Coronary artery (tissue), 2 donors: ENCODE data around the gene HKDC1.

Experiments
- DNase-seq: peaks from one replicate; pipeline ENCODE4 v3.0.0-alpha.2; 2017; ENCODE audit warnings: low spot score
- H3K27ac ChIP-seq, 2 donors: fragments of 200-600 bp; sonication (generic); one replicate each; pipeline ENCODE4 v1.5.1; 2016 to 2019
- H3K4me3 ChIP-seq: fragments of 200-600 bp; sonication (generic); 2 replicates; pipeline ENCODE4 v1.5.1; 2016; ENCODE audit warnings: mild to moderate bottlenecking, moderate library complexity
- CTCF ChIP-seq: fragments of 200-600 bp; sonication (generic); IDR thresholded peaks from one replicate; pipeline ENCODE4 v1.5.1; 2019; ENCODE audit warnings: antibody characterized with exemption

The HKDC1 gene

GRCh38 chr10:69241575-69241974, 21.4 kb downstream of the HKDC1 start:
- DNase-seq: no peak
- H3K4me3 ChIP-seq: no peak overlapping the region
- TF ChIP-seq CTCF: no peak
- peak overlapping the region in 1 of 2 donors; percentile 79 for H3K27ac ChIP-seq

GRCh38 chr10:69242040-69242851, 22.1 kb downstream of the HKDC1 start:
- no peak for TF ChIP-seq CTCF
- H3K27ac ChIP-seq: peak overlapping the region in 1 of 2 donors; percentile 79
- DNase-seq: no peak

GRCh38 chr10:69242852-69243212, 22.7 kb downstream of the HKDC1 start:
- TF ChIP-seq CTCF: no peak
- DNase-seq: no peak
- Histone ChIP-seq H3K4me3 (no peak overlapping the region), H3K27ac (peak overlapping the region in 1 of 2 donors; percentile 18)

More at GRCh38 chr10:69242040-69242851, 22.1 kb downstream of the HKDC1 start:
- H3K4me3 ChIP-seq: no peak overlapping the region

- Histone ChIP-seq H3K4me3 (no peak overlapping the region), H3K27ac (no peak overlapping the region)
- no peak for TF ChIP-seq CTCF
- DNase-seq: no peak
These were observed 23.7 kb downstream of the HKDC1 start for GRCh38 chr10:69243817-69244216.

GRCh38 chr10:69246036-69246435, 25.9 kb downstream of the HKDC1 start:
- Histone ChIP-seq H3K27ac (no peak overlapping the region), H3K4me3 (no peak overlapping the region)
- TF ChIP-seq CTCF: no peak
- no peak for DNase-seq

- H3K27ac ChIP-seq: no peak overlapping the region
- DNase-seq: no peak
- H3K4me3 ChIP-seq: no peak overlapping the region
- TF ChIP-seq CTCF: no peak
These were observed 26.6 kb downstream of the HKDC1 start for GRCh38 chr10:69246581-69247312.

GRCh38 chr10:69247313-69247710, 27.2 kb downstream of the HKDC1 start:
- TF ChIP-seq CTCF: no peak
- DNase-seq: no peak
- no peak overlapping the region for H3K4me3 ChIP-seq

More at GRCh38 chr10:69247313-69247710, 27.2 kb downstream of the HKDC1 start:
- no peak overlapping the region for H3K27ac ChIP-seq
